Measurements from ENCODE around the gene TRPM7.
A peak's percentile ranks its signal among the peaks of the same experiment; 100 is the strongest.

The TRPM7 gene, protein sequence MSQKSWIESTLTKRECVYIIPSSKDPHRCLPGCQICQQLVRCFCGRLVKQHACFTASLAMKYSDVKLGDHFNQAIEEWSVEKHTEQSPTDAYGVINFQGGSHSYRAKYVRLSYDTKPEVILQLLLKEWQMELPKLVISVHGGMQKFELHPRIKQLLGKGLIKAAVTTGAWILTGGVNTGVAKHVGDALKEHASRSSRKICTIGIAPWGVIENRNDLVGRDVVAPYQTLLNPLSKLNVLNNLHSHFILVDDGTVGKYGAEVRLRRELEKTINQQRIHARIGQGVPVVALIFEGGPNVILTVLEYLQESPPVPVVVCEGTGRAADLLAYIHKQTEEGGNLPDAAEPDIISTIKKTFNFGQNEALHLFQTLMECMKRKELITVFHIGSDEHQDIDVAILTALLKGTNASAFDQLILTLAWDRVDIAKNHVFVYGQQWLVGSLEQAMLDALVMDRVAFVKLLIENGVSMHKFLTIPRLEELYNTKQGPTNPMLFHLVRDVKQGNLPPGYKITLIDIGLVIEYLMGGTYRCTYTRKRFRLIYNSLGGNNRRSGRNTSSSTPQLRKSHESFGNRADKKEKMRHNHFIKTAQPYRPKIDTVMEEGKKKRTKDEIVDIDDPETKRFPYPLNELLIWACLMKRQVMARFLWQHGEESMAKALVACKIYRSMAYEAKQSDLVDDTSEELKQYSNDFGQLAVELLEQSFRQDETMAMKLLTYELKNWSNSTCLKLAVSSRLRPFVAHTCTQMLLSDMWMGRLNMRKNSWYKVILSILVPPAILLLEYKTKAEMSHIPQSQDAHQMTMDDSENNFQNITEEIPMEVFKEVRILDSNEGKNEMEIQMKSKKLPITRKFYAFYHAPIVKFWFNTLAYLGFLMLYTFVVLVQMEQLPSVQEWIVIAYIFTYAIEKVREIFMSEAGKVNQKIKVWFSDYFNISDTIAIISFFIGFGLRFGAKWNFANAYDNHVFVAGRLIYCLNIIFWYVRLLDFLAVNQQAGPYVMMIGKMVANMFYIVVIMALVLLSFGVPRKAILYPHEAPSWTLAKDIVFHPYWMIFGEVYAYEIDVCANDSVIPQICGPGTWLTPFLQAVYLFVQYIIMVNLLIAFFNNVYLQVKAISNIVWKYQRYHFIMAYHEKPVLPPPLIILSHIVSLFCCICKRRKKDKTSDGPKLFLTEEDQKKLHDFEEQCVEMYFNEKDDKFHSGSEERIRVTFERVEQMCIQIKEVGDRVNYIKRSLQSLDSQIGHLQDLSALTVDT (N-terminal part only)

DNA sequence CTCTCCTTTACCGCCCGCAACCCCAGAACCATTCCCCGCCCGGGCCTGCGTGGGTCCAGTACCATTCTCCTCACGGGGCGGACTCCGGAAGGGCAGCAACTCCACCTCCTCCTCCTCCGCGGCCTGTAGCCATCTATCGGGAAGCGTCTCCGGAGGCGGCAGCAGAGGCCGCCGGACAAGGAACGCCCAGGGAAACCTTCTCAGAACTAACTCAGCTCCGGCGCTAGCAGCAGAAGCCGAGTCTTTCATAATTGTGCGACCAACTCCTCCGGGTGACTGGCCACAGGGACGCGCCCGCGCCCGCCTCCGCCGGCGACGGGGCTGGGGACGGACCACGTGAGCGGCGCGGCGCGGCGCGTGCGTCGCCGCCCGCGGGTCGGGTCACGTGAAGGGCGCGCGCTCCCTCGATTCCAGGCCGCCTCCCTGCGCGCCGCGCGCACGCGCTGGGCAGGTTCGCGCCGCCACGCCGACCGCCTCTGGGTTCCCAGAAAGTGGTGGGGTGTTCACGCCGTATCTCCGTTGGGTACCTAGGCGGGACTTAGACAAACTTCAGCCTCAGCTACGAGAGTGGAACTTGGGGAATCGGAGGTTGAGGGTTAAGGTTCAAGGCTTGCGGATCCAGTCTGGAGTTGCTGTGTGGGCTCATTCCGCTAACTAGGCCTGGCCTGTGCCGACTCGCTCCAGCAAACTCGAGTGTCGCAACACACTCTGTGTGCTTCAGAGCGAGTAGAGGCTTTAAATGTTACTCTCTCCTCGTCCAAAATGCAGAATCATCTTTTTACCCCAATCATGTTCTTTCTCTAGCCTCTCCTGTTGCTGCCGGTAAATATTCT is at the start of gene TRPM7:
TRPM7 (minus strand) TSS at position 329 of the 833 bp plus-strand sequence; CDS start at position 65, 264 bp downstream.
- Histone ChIP-seq H3K9ac (ENCODE audit: low read length) (peak within 1 kb of the TSS; percentile 89), H3K4me3 (ENCODE audit: low read depth, low read length) (peak within 1 kb of the TSS; percentile 73), H3K36me3 (ENCODE audit: control insufficient read depth, insufficient read depth, low read length) (no peaks in the 10 kb centered on the region), H3K27ac (ENCODE audit: low read depth, low read length) (peak within 1 kb of the TSS; percentile 74), H3K4me1 (ENCODE audit: control insufficient read depth, insufficient read depth, low read length) (peaks cover 7% of the 10 kb centered on the region; the same call in 1 of the 2 replicates), H3K27me3 (ENCODE audit: control insufficient read depth, insufficient read depth, low read length) (no peaks in the 10 kb centered on the region), H3K9me3 (ENCODE audit: control insufficient read depth, insufficient read depth, low read depth, low read length) (no peaks in the 10 kb centered on the region)

DNA sequence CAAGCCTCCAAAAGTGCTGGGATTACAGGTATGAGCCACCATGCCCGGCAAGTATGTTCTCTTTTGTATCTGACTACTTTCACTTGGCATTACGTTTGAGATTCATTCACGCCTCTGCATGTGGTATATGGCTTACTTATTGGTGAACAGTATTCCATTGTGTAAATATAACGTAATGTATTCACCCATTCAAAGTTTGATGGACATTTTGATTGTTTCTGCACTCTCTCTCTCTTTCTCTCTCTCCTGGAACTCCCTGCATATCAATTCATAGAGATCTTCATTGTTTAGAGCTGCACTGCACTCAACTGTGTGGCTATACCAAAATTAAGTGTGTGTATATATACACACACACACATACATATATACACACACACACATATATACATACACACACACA is 48.6 kb upstream of the TRPM7 start:
- Histone ChIP-seq H3K4me1 (ENCODE audit: control insufficient read depth, insufficient read depth, low read length) (no peaks in the 10 kb centered on the region), H3K9ac (ENCODE audit: low read length) (no peak overlapping the region), H3K4me3 (ENCODE audit: low read depth, low read length) (no peak overlapping the region), H3K27ac (ENCODE audit: low read depth, low read length) (no peak overlapping the region), H3K9me3 (ENCODE audit: control insufficient read depth, insufficient read depth, low read depth, low read length) (no peaks in the 10 kb centered on the region), H3K36me3 (ENCODE audit: control insufficient read depth, insufficient read depth, low read length) (peaks cover 36% of the 10 kb centered on the region), H3K27me3 (ENCODE audit: control insufficient read depth, insufficient read depth, low read length) (no peaks in the 10 kb centered on the region)

DNA sequence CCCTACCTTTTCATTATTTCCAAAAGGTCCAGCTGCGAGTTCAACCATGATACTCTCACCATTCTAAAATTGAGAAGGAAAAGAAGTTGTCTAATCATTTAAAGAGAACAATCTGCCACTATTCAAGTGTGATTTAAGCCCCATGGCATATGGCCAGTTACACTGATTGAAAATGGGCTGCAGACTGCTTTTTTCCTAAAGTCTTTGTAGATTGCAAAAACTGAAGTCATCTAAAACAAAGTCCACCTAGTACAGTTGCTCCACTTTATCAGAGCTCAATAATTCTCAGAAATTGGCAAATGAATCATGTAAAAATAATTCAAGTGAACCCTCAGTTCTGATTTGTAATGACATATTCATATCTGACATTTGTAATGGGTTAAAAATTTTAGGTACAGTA is 39.7 kb upstream of the TRPM7 start:
- Histone ChIP-seq H3K27ac (ENCODE audit: low read depth, low read length) (no peak overlapping the region), H3K4me1 (ENCODE audit: control insufficient read depth, insufficient read depth, low read length) (no peaks in the 10 kb centered on the region), H3K9ac (ENCODE audit: low read length) (no peak overlapping the region), H3K9me3 (ENCODE audit: control insufficient read depth, insufficient read depth, low read depth, low read length) (no peaks in the 10 kb centered on the region), H3K27me3 (ENCODE audit: control insufficient read depth, insufficient read depth, low read length) (no peaks in the 10 kb centered on the region), H3K36me3 (ENCODE audit: control insufficient read depth, insufficient read depth, low read length) (peaks cover 29% of the 10 kb centered on the region), H3K4me3 (ENCODE audit: low read depth, low read length) (no peak overlapping the region)

DNA sequence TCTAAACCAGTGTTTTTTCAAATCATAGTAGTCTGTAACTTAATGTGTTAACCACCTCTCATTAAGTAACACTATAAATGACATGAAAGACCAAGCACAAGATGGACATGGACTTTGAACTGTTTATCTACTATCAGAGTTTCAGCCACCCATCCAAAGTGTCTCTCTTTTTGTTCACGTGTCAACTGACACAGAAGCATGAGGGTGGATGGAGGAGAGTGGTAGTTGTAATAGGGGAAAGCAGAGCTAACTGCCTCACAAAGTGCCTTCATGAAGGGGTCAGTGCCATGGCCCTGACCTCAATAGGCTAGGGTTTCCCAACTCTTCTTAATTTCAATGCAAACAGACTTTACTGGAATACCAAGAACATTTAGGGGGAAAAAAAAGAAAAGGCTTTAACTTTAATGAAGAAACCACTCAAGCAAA is 32.1 kb upstream of the TRPM7 start:
- no peak overlapping the region for H3K27ac ChIP-seq (ENCODE audit: low read depth, low read length)
- no peak overlapping the region for H3K9ac ChIP-seq (ENCODE audit: low read length)
- H3K4me1 ChIP-seq (ENCODE audit: control insufficient read depth, insufficient read depth, low read length), result no peaks in the 10 kb centered on the region
- no peak overlapping the region for H3K4me3 ChIP-seq (ENCODE audit: low read depth, low read length)
- H3K9me3 ChIP-seq (ENCODE audit: control insufficient read depth, insufficient read depth, low read depth, low read length), result no peaks in the 10 kb centered on the region
- peaks cover 12% of the 10 kb centered on the region for H3K36me3 ChIP-seq (ENCODE audit: control insufficient read depth, insufficient read depth, low read length)
- H3K27me3 ChIP-seq (ENCODE audit: control insufficient read depth, insufficient read depth, low read length), result no peaks in the 10 kb centered on the region

DNA sequence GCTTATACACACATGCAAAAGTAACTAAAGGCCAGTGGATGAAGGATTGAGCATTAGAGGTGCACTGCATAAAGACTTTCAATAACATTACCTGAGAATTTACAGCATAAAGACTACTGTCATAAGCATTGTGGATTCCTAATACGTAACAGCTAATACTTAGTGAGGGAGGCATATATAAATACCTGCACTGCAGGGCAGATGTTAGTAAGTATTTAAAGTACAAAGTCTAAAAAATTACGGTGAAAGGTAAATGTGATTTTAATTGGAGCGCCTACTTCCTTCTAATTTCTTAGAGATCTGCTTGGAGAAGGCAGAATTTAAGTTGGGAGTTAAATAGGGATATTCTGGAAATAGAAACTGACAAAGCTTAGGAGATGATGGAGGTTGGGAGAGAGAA is 25.4 kb upstream of the TRPM7 start:
- H3K27ac ChIP-seq (ENCODE audit: low read depth, low read length), result no peak overlapping the region
- no peaks in the 10 kb centered on the region for H3K4me1 ChIP-seq (ENCODE audit: control insufficient read depth, insufficient read depth, low read length)
- H3K27me3 ChIP-seq (ENCODE audit: control insufficient read depth, insufficient read depth, low read length), result no peaks in the 10 kb centered on the region
- H3K9me3 ChIP-seq (ENCODE audit: control insufficient read depth, insufficient read depth, low read depth, low read length), result no peaks in the 10 kb centered on the region
- no peak overlapping the region for H3K4me3 ChIP-seq (ENCODE audit: low read depth, low read length)
- H3K9ac ChIP-seq (ENCODE audit: low read length), result no peak overlapping the region
- 0 out of 2 replicates have a peak, but pooled peaks cover 6% of the 10 kb centered on the region for H3K36me3 ChIP-seq (ENCODE audit: control insufficient read depth, insufficient read depth, low read length)

DNA sequence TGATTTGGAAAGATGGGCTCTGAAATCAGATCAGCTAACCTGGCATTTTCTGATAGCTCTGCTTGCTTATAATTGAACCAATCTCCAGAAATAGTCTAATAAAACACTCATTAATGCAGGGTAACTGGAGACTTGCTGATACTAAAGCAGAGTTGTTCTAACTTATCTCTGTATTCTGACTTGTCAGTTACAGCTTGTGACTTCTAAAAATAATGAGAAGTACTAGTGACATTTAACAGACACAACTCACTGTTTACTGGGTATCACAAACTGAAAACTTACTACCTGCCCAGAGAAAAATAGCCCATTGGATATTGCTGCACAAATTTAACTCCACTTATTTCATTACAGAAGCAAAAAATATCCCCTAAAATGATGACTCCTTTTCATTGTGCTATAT is 24.0 kb upstream of the TRPM7 start:
- Histone ChIP-seq H3K4me1 (ENCODE audit: control insufficient read depth, insufficient read depth, low read length) (no peaks in the 10 kb centered on the region), H3K9ac (ENCODE audit: low read length) (no peak overlapping the region), H3K4me3 (ENCODE audit: low read depth, low read length) (no peak overlapping the region), H3K9me3 (ENCODE audit: control insufficient read depth, insufficient read depth, low read depth, low read length) (no peaks in the 10 kb centered on the region), H3K27me3 (ENCODE audit: control insufficient read depth, insufficient read depth, low read length) (no peaks in the 10 kb centered on the region), H3K36me3 (ENCODE audit: control insufficient read depth, insufficient read depth, low read length) (0 out of 2 replicates have a peak, but pooled peaks cover 6% of the 10 kb centered on the region), H3K27ac (ENCODE audit: low read depth, low read length) (no peak overlapping the region)

DNA sequence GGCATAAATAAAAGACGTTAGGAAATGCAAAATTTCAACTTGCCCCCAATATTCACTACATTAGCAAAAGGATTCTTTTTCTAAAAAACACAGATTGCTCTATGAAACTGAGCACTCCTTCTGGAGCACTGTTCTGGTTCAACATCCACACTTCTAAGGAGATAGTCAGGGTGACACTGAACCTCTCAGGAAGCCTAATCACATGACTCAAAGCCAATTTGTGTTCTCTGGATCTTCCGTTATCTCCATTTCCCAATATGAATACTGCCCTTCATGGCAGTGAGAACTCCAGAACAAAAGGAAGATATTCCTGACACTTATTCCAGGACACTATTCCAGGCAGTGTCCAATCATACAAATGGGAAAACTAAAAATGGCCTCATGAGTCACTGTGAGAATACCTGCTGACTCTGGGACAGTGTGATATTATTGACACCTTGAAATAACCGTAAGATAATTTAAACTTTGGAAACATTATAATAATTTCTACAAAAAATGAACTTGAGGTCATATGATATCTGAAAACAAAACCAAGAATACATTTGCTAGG is 21.4 kb upstream of the TRPM7 start:
- no peaks in the 10 kb centered on the region for H3K27me3 ChIP-seq (ENCODE audit: control insufficient read depth, insufficient read depth, low read length)
- H3K9me3 ChIP-seq (ENCODE audit: control insufficient read depth, insufficient read depth, low read depth, low read length), result no peaks in the 10 kb centered on the region
- no peak overlapping the region for H3K27ac ChIP-seq (ENCODE audit: low read depth, low read length)
- H3K9ac ChIP-seq (ENCODE audit: low read length), result no peak overlapping the region
- no peak overlapping the region for H3K4me3 ChIP-seq (ENCODE audit: low read depth, low read length)
- H3K36me3 ChIP-seq (ENCODE audit: control insufficient read depth, insufficient read depth, low read length), result 0 out of 2 replicates have a peak, but pooled peaks cover 6% of the 10 kb centered on the region
- no peaks in the 10 kb centered on the region for H3K4me1 ChIP-seq (ENCODE audit: control insufficient read depth, insufficient read depth, low read length)

DNA sequence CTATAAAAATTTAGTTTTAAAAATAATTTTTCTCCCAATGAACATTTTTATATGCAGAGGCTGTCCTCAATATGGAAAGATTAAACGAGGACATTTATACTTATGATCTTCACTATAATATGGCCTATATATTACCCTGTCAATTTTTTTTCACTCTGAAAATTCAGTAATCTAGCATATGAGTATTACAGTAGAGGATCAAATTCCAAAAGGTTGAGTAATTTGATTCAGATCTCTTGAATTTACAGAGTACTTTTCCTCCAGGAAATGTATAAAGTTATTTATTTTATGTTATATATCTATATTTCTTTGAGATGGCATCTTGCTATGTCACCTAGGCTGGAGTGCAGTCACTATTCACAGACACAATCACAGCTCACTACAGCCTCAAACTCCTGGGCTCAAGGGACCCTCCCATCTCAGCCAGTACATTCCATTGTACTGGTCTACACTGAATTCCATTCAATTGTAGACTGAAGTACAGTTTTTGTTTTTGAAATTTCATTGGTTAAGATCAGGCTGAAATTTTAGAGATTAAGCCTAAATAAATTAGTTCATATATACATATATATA is 16.3 kb upstream of the TRPM7 start:
- Histone ChIP-seq H3K9ac (ENCODE audit: low read length) (no peak overlapping the region), H3K27ac (ENCODE audit: low read depth, low read length) (no peak overlapping the region), H3K36me3 (ENCODE audit: control insufficient read depth, insufficient read depth, low read length) (0 out of 2 replicates have a peak, but pooled peaks cover 3% of the 10 kb centered on the region), H3K4me1 (ENCODE audit: control insufficient read depth, insufficient read depth, low read length) (no peaks in the 10 kb centered on the region), H3K9me3 (ENCODE audit: control insufficient read depth, insufficient read depth, low read depth, low read length) (no peaks in the 10 kb centered on the region), H3K4me3 (ENCODE audit: low read depth, low read length) (no peak overlapping the region), H3K27me3 (ENCODE audit: control insufficient read depth, insufficient read depth, low read length) (no peaks in the 10 kb centered on the region)

DNA sequence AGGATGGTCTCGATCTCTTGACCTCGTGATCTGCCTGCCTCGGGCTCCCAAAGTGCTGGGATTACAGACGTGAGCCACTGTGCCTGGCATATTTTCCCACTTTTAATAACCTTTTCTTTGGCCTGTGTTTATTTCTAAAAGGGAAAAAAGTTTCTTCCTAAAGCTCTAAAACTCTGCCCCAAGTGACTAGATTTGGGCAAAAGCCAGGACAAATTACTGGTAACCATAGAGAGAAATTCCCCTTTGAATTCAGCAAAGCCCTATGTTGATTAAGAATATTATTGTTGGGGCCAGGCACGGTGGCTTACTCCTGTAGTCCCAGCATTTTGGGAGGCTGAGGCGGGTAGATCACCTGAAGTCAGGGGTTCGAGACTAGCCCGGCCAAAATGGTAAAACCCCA is 11.5 kb upstream of the TRPM7 start:
- Histone ChIP-seq H3K9me3 (ENCODE audit: control insufficient read depth, insufficient read depth, low read depth, low read length) (no peaks in the 10 kb centered on the region), H3K27ac (ENCODE audit: low read depth, low read length) (no peak overlapping the region), H3K4me1 (ENCODE audit: control insufficient read depth, insufficient read depth, low read length) (no peaks in the 10 kb centered on the region), H3K9ac (ENCODE audit: low read length) (no peak overlapping the region), H3K36me3 (ENCODE audit: control insufficient read depth, insufficient read depth, low read length) (no peaks in the 10 kb centered on the region), H3K4me3 (ENCODE audit: low read depth, low read length) (no peak overlapping the region), H3K27me3 (ENCODE audit: control insufficient read depth, insufficient read depth, low read length) (no peaks in the 10 kb centered on the region)

All from HUES6 (cell line).